ENCODE measurements around the gene AP2M1. TPM values are rescaled to one million over a fixed set of nuclear protein-coding genes. Genes with fewer than 3 reads are reported as not detected.
A peak's percentile ranks its signal among the peaks of the same experiment; 100 is the strongest.

The AP2M1 gene
- total RNA-seq, 1 donor from 2014 or later, result 523 TPM

GRCh38 chr3:184180165-184180564 is 5.5 kb downstream of the AP2M1 start:
- no peak for DNase-seq (ENCODE audit: low read depth)

GRCh38 chr3:184181596-184181995 is 6.9 kb downstream of the AP2M1 start:
- no peak for DNase-seq (ENCODE audit: low read depth)

- DNase-seq (ENCODE audit: low read depth), result no peak
These were observed 9.0 kb downstream of the AP2M1 start for GRCh38 chr3:184183679-184184078.

GRCh38 chr3:184184546-184185230 is 10.0 kb downstream of the AP2M1 start:
- no peak for DNase-seq (ENCODE audit: low read depth)

DNA sequence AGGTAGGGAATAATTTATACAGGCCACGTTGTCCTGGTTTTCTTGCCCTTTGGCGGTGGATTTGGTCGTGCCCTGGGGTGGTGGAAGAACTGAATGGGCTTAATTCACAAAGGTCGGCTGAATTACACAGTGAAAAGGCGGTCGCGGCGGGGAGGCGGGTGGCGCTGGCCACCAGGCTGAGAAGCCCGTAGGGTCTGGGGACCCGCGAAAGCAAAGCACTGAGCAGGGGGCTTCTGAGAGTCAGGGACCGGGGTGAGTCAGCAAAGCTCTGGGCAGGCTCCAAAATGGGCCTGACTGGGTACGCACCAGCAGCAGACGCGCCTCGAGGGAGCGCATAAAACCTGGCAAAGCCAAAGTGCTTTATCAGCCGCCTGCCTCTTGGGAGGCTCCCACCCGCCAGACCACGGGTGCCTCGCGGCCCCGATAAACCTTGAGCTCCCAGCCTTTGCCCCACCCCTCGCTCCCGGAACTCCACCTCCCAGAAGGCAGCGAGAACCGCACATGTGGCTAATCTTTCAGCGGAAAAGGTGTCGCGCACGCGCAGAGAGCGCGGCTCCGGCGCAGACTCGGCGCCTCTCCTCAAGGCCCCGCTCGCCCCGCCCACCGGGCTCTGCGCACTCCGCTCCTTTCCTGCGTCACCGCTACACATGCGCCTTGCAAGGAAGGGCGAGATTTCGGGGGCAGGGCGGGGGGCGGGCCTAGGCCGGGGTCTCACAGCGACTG is 11.0 kb downstream of the AP2M1 start:
- peak; percentile 95 for DNase-seq (ENCODE audit: low read depth)

DNA sequence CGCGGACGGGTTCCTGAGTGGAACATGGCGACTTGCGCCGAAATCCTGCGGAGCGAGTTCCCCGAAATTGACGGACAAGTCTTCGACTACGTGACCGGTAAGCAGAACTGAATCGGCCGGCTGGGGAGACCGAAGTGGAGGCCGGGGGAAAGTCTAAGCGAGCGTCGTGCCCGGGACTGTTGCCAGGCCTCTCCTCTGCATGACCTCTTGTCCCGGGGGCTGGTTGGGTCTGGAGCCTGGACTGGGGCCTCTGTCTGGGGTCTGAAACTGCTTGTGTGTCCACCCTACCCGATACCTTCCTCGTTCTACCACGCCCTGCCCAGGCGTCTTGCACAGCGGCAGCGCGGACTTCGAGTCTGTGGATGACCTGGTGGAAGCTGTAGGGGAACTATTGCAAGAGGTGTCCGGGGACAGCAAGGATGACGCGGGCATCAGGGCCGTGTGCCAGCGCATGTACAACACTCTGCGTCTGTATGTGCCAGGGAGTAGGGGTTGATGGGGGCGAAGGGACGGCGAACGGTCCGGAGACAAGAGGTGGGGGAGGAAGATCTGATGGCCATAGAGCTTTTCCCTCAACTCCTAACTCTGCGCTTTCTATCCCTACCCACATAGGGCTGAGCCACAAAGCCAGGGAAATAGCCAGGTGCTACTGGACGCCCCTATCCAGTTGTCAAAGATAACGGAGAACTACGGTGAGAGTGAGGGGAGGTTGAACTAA is 11.7 kb downstream of the AP2M1 start, which contains the start of gene ABCF3:
Gene ABCF3, plus strand, starts transcription at position 16 of the 718 bp plus-strand sequence. Its CDS starts 9 bp downstream, at position 25.
- peak; percentile 23 for DNase-seq (ENCODE audit: low read depth)

DNA sequence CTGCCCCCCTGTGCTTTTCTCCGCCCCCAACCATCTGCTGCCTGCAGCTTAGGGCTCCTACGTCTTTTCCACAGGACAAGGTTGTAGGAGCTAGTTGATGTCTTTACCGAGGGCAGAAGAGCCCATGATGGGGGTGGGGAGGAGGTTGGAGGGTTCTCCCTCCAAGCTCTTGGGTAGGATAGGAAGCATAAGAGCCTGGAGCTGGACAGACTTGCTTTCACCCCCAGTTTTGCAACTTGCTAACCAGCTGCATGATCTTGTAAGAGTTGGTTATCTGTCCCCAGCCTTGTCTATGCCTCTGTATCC is 12.2 kb downstream of the AP2M1 start:
- DNase-seq (ENCODE audit: low read depth), result no peak

- DNase-seq (ENCODE audit: low read depth), result no peak
These were observed 13.4 kb downstream of the AP2M1 start for GRCh38 chr3:184188080-184188479.

DNA sequence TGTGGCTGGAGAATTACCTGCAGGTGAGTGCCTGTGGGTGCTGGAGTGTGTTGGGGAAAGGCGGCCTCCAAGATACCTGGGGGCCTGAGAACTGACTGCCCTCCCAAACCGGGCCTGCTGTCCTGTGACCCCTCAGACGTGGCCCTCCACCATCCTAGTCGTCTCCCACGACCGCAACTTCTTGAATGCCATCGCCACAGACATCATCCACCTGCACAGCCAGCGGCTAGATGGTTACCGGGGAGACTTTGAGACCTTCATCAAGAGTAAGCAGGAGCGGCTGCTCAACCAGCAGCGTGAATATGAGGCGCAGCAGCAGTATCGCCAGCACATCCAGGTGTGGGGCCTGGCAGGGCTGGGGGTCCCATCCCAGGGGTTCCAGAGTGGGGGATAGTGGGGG is 14.8 kb downstream of the AP2M1 start:
- no peak for DNase-seq (ENCODE audit: low read depth)

DNA sequence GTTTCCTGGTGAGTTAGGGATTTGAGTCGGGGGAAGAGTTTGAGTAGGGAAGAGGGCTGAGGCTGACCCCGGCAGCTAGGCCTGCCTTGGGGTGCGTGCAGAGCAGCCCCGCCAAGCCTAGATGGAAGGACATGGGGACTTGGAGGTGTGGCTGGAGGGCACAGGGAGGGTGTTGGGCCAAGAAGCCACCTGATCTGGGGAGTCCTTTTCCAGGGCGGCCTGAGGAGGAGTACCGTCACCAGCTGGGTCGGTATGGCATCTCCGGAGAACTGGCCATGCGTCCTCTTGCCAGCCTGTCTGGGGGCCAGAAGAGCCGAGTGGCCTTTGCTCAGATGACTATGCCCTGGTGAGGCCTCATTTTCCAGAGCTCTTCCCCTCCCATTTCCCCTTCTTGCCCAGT is 18.2 kb downstream of the AP2M1 start:
- no peak for DNase-seq (ENCODE audit: low read depth)

DNA sequence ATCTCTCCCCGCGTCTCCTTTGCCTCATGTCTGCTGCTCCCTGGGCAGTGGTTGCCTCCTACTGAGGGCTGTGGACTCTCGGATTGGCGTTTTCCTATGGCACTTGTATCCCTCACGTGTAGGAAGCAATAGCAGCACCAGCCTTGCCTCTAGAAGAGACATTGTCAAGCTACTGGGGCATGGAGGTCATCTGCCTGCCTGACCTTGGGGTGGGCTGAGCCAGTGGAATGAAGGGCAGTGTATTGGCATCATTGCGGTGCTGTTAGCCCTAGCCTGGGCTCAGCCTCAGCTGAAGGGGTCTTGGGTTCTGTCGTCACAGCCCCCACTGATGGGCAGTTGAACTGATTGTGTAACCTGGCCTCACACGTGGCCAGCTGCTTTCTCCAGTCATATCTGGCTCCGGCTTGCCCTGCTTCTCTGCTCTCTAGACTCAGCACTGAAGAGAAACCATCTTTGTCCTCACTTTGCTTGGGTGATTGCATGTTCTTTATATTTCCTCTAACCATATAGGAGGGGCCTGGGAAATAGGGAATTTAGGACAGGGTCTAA is 19.4 kb downstream of the AP2M1 start:
- DNase-seq (ENCODE audit: low read depth), result no peak

DNA sequence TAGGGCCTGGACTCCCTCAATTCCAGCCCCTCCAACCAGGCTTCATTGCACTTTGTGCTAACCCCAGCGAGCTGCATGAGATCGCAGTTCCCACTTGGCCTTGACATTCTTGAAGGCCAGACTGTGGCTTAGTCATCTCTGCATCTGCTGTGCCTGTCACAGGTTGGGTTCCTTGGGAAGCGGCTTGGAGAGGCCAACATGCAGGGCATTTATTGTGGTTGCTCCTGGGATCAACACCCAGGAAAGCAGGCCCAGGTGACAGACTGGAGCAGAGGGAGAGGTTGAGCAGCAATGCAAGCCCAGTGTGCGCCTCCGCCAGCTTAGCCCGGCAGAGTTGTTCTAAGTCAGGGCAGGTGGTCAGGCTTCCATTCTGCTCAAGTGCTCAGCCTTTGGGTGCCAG is 21.9 kb downstream of the AP2M1 start:
- DNase-seq (ENCODE audit: low read depth), result no peak

DNA sequence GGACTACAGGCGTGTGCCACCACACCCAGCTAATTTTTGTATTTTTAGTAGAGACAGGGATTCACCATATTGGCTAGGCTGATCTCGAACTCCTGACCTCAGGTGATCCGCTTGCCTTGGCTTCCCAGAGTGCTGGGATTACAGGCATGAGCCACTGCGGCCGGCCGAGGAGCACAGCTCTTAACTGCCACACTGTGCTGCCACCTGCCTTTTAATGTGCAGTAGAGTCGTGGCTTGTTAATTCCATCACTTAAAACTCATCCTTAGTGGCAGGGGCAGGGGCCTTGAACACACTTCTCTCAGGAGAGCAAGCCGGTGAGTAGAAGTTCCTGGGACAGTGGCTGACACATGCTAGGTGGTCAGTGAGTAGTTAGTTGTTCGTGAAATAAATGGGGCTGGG is 23.9 kb downstream of the AP2M1 start:
- no peak for DNase-seq (ENCODE audit: low read depth)

DNA sequence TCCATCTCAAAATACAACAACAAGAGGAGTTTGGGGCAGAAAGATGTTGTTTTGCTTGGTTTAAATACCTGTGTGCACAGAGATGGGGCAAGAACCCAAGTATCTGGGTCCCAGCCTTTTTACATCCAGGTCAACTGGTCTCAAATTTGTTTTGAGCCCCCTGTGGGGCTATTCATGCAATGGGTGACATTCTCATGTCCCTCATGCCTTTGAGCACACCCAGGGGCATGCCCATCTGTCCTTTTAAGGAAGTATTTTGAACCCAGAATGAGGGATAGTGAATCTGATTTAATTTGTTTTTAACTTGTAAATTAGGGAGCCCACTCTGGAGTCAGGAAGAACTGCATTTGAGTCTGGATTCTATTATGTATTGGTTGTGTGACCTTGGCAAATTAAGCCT is 26.2 kb downstream of the AP2M1 start:
- DNase-seq (ENCODE audit: low read depth), result no peak

- DNase-seq (ENCODE audit: low read depth), result no peak
These were observed 28.9 kb downstream of the AP2M1 start for GRCh38 chr3:184203526-184203925.

GRCh38 chr3:184209146-184209923 is 34.7 kb downstream of the AP2M1 start:
- DNase-seq (ENCODE audit: low read depth), result no peak

GRCh38 chr3:184211297-184211696 is 36.6 kb downstream of the AP2M1 start:
- DNase-seq (ENCODE audit: low read depth), result no peak

GRCh38 chr3:184211718-184212117 is 37.1 kb downstream of the AP2M1 start:
- no peak for DNase-seq (ENCODE audit: low read depth)

GRCh38 chr3:184218814-184219213 is 44.2 kb downstream of the AP2M1 start:
- DNase-seq (ENCODE audit: low read depth), result no peak

GRCh38 chr3:184222521-184222920 is 47.9 kb downstream of the AP2M1 start:
- no peak for DNase-seq (ENCODE audit: low read depth)

- DNase-seq (ENCODE audit: low read depth), result no peak
These were observed 49.3 kb downstream of the AP2M1 start for GRCh38 chr3:184223946-184224345.

- no peak for DNase-seq (ENCODE audit: low read depth)
These were observed 52.9 kb downstream of the AP2M1 start for GRCh38 chr3:184227481-184227935.
